Measurements from ENCODE around the gene TMUB1. TPM values are rescaled to one million over a fixed set of nuclear protein-coding genes. Genes with fewer than 3 reads are reported as not detected.
A peak's percentile ranks its signal among the peaks of the same experiment; 100 is the strongest.

Gene TMUB1
- total and polyA plus RNA-seq, 9 of the 15 experiments (the other 6 are each of a cell fraction or from before 2014, with no cell fraction given): 0.14 to 241 (median 74.1) TPM

- Histone ChIP-seq H4K20me1 (replicated peaks; ENCODE audit: control insufficient read depth, insufficient read depth, low read length) (peaks cover 10% of the 10 kb centered on the region), H3K79me2 (ENCODE audit: control insufficient read depth, insufficient read depth, low read length) (peaks cover 68% of the 10 kb centered on the region), H3K4me3 (peak overlapping the region; percentile 84), H3K4me1 (replicated peaks in 1 of 2; ENCODE audit: control insufficient read depth in 2 of 2, insufficient read depth in 2 of 2, low read length in 2 of 2) (peaks cover 52 to 87% of the 10 kb centered on the region in 2 experiments), H2AFZ (ENCODE audit: low read depth, low read length) (0 out of 2 replicates have a peak overlapping the region, but pooled peaks have one; percentile 10), H3K36me3 (ENCODE audit: control insufficient read depth, insufficient read depth, low read length) (peaks cover 41% of the 10 kb centered on the region), H3K27ac (ENCODE audit: extremely low read depth, low read depth, low read length) (peak overlapping the region; percentile 90), H3K4me2 (ENCODE audit: insufficient read depth, low read length) (peak overlapping the region; percentile 94), H3K9me1 (ENCODE audit: control insufficient read depth, insufficient read depth, low read length) (no peaks in the 10 kb centered on the region), H3K9ac (ENCODE audit: insufficient read depth in 1 of 2, low read depth in 2 of 2, low read length in 2 of 2) (peak overlapping the region; percentile 85 to 91), H3K9me3 (replicated peaks; ENCODE audit: control insufficient read depth, insufficient read depth, low read depth, low read length) (no peaks in the 10 kb centered on the region), H3K27me3 (ENCODE audit: control insufficient read depth in 2 of 2, insufficient read depth in 2 of 2, low read length in 2 of 2) (no peaks in the 10 kb centered on the region)
- 3% methylated on average over 32 of the region's 33 CpGs for WGBS (ENCODE audit: insufficient coverage, low coverage, missing lambda C conversion rate)
- BruUV-seq (replicated peaks): no TSS peak
- ATAC-seq: peak; percentile 3
- intact Hi-C loops (cut with micrococcal nuclease) (loop anchor here (1.0 to 2.0 kb wide), 2 partner anchors 19 to 47 kb away; partner anchors contain the start of gene FASTK), in situ Hi-C loops (cut with MboI) (no loop called here)
- FAIRE-seq: peak; percentile 42
- ChIA-PET POLR2A (interaction anchor here (0.6 to 2.7 kb wide), 5 partner anchors 12 to 571 kb away, joined by 3 to 9 read pairs (median 7); partner anchors contain the start of genes ABCF2 and FASTK), CTCF (ENCODE audit: low intra/inter-chr PET ratio) (interaction anchor here (0.7 kb wide), 1 partner anchor 52 kb away, joined by 5 read pairs; no protein-coding TSS in a partner anchor)
- DNase-seq (ENCODE audit: extremely low read depth in 1 of 4, low spot score in 3 of 4): peak; percentile 58 to 79 (median 65)
- TF ChIP-seq PTRF (tag; IDR thresholded peaks at IDR 0.05) (no peak), HNRNPLL (IDR thresholded peaks at IDR 0.05; ENCODE audit: low read depth, low read length, poor library complexity, severe bottlenecking) (peak; percentile 43), MECOM (CRISPR knock-in tag; IDR thresholded peaks at IDR 0.05) (no peak), CC2D1A (IDR thresholded peaks at IDR 0.05) (peak; percentile 18; the same call in 1 of the 2 replicates), SREBF2 (CRISPR knock-in tag; IDR thresholded peaks at IDR 0.05) (0 out of 2 replicates have a peak, but pooled peaks have one; percentile 41), CTCF (IDR thresholded peaks at IDR 0.05 in 2 of 3, conservative IDR thresholded peaks at IDR 0.05 in 1 of 3; ENCODE audit: insufficient read depth in 2 of 3, low read depth in 1 of 3, low read length in 3 of 3) (0 out of 6 replicates have a peak, but pooled peaks of 1 of the 3 experiments have one; percentile 0), GMEB1 (CRISPR knock-in tag; IDR thresholded peaks at IDR 0.05) (no peak), ZNF282 (CRISPR knock-in tag; IDR thresholded peaks at IDR 0.05) (no peak), ZKSCAN3 (CRISPR knock-in tag; IDR thresholded peaks at IDR 0.05) (no peak), SMAD2 (IDR thresholded peaks at IDR 0.05; ENCODE audit: low read depth, low read length) (no peak), CREB1 (IDR thresholded peaks at IDR 0.05) (peak; percentile 18; the same call in 1 of the 2 replicates), CREB1 (CRISPR knock-in tag; IDR thresholded peaks at IDR 0.05) (no peak), MTA3 (IDR thresholded peaks at IDR 0.05; ENCODE audit: borderline replicate concordance) (0 out of 2 replicates have a peak, but pooled peaks have one; percentile 15), NFIC (IDR thresholded peaks at IDR 0.05) (peak; percentile 29), TCF7 (IDR thresholded peaks at IDR 0.05; ENCODE audit: borderline replicate concordance) (no peak), ETS2 (tag; IDR thresholded peaks at IDR 0.05; ENCODE audit: borderline replicate concordance, poor library complexity, severe bottlenecking) (no peak), ZNF146 (CRISPR knock-in tag; IDR thresholded peaks at IDR 0.05; ENCODE audit: unreplicated experiment) (no peak)
- TF ChIP-seq, protein P1, sequence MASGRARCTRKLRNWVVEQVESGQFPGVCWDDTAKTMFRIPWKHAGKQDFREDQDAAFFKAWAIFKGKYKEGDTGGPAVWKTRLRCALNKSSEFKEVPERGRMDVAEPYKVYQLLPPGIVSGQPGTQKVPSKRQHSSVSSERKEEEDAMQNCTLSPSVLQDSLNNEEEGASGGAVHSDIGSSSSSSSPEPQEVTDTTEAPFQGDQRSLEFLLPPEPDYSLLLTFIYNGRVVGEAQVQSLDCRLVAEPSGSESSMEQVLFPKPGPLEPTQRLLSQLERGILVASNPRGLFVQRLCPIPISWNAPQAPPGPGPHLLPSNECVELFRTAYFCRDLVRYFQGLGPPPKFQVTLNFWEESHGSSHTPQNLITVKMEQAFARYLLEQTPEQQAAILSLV (tag; IDR thresholded peaks at IDR 0.05): no peak
Measured at GRCh38 chr7:151061213-151062110, 21.8 kb downstream of the TMUB1 start.

Measured in K562 (cell line).